Caco-2 (cell line): ENCODE measurements around the gene LMX1A. TPM values are rescaled to one million over a fixed set of nuclear protein-coding genes. Genes with fewer than 3 reads are reported as not detected.

Experiments
- BruUV-seq: library from RNA; stranded (reverse); fragments of 400-500 nt; replicated peaks from 2 replicates; lab custom pipeline; 2021; lab: Mats Ljungman, UMichigan
- CTCF ChIA-PET: fragments of 300-600 bp; sonication (Branson Sonifier 250); formaldehyde crosslinking; loops from one replicate; lab custom pipeline; 2022; ENCODE audit warnings: antibody characterized with exemption; lab: Charles Lee
- POLR2A ChIA-PET: fragments of 300-600 bp; sonication (Branson Sonifier 250); formaldehyde crosslinking; loops from one replicate; lab custom pipeline; 2022; ENCODE audit warnings: antibody characterized with exemption; lab: Charles Lee
- DNase-seq, 2 experiments: peaks; one replicate each; pipeline versions ENCODE4 v3.0.0 to v3.0.0-alpha.2; 2020 to 2022
- H3K27me3 ChIP-seq: replicated peaks from 2 replicates; pipeline ENCODE4 v1.6.0; 2011; ENCODE audit warnings: low read length; ENCODE audit not compliant: control insufficient read depth, insufficient read depth
- H3K36me3 ChIP-seq: 2 replicates; pipeline ENCODE4 v1.5.1; 2011; ENCODE audit warnings: low read length; ENCODE audit not compliant: control insufficient read depth, insufficient read depth
- H3K4me1 ChIP-seq: fragments of 250-450 bp; sonication (Bioruptor Pico); 2 replicates; pipeline ENCODE4 v1.5.1; 2020; ENCODE audit warnings: mild to moderate bottlenecking
- H3K4me3 ChIP-seq: 2 replicates; pipeline ENCODE4 v1.5.1; 2011; ENCODE audit warnings: low read depth, mild to moderate bottlenecking, control low read depth, low read length
- H3K9me3 ChIP-seq: fragments of 250-450 bp; sonication (Bioruptor Pico); 2 replicates; pipeline ENCODE4 v1.5.1; 2020; ENCODE audit warnings: mild to moderate bottlenecking, moderate library complexity
- H3K27ac Mint-ChIP-seq: one replicate; pipeline ENCODE4 v1.8.0; 2022; ENCODE audit warnings: mixed read lengths; ENCODE audit not compliant: unreplicated experiment
- H3K27me3 Mint-ChIP-seq: one replicate; pipeline ENCODE4 v1.8.0; 2022; ENCODE audit warnings: mixed read lengths; ENCODE audit not compliant: insufficient read depth, unreplicated experiment
- H3K36me3 Mint-ChIP-seq: one replicate; pipeline ENCODE4 v1.8.0; 2022; ENCODE audit warnings: mild to moderate bottlenecking, mixed read lengths; ENCODE audit not compliant: insufficient read depth, unreplicated experiment
- H3K4me1 Mint-ChIP-seq: one replicate; pipeline ENCODE4 v1.8.0; 2022; ENCODE audit warnings: low read depth, mixed read lengths; ENCODE audit not compliant: unreplicated experiment
- H3K4me3 Mint-ChIP-seq: one replicate; pipeline ENCODE4 v1.8.0; 2022; ENCODE audit warnings: mild to moderate bottlenecking, moderate library complexity, mixed read lengths; ENCODE audit not compliant: unreplicated experiment
- H3K9me3 Mint-ChIP-seq: one replicate; pipeline ENCODE4 v1.8.0; 2022; ENCODE audit warnings: mixed read lengths; ENCODE audit not compliant: unreplicated experiment
- CTCF ChIP-seq, 2 experiments: fragments of 200-600 bp in 1 of 2; IDR thresholded peaks; 1 replicate in 1 of 2; 2 replicates in 1 of 2; pipeline versions ENCODE4 v1.5.1 to v1.8.0; 2011 to 2022; ENCODE audit warnings: antibody characterized with exemption in 1 of 2, control low read depth in 1 of 2, inconsistent platforms in 1 of 2, low read depth in 1 of 2, low read length in 1 of 2, mild to moderate bottlenecking in 1 of 2, moderate library complexity in 1 of 2; ENCODE audit not compliant: insufficient read depth in 1 of 2, severe bottlenecking in 1 of 2, unreplicated experiment in 1 of 2
- intact Hi-C: fragments of 100-400 bp; cut with micrococcal nuclease; formaldehyde crosslinking; loops from one replicate; pipeline ENCODE4 v1.10.0; 2022; ENCODE audit not compliant: unreplicated experiment
- total RNA-seq: library from RNA; stranded (reverse); gene quantifications from 2 replicates; pipeline ENCODE4 v1.2.3, GENCODE V29; 2022

The LMX1A gene
- total RNA-seq, 1 experiment from 2014 or later: not detected

GRCh38 chr1:165281207-165281901 lies 75.2 kb downstream of the LMX1A start:
- H3K4me1 ChIP-seq: no peaks in the 10 kb centered on the region
- ChIA-PET CTCF (no interaction called here), POLR2A (no interaction called here)
- no peaks in the 10 kb centered on the region for H3K36me3 ChIP-seq
- H3K9me3 Mint-ChIP-seq: no peaks in the 10 kb centered on the region
- H3K36me3 Mint-ChIP-seq: no peaks in the 10 kb centered on the region
- TF ChIP-seq CTCF (IDR thresholded peaks at IDR 0.05; ENCODE audit: insufficient read depth in 1 of 2, low read depth in 1 of 2, low read length in 1 of 2, severe bottlenecking in 1 of 2, unreplicated experiment in 1 of 2): no peak
- H3K4me3 Mint-ChIP-seq: no peak overlapping the region
- no peaks in the 10 kb centered on the region for H3K9me3 ChIP-seq
- no TSS peak for BruUV-seq
- H3K27me3 ChIP-seq: no peaks in the 10 kb centered on the region; the same call in 1 of the 2 replicates
- intact Hi-C loops: no loop called here
- no peak overlapping the region for H3K4me3 ChIP-seq
- H3K4me1 Mint-ChIP-seq: no peaks in the 10 kb centered on the region
- no peak for DNase-seq
- no peak overlapping the region for H3K27ac Mint-ChIP-seq
- peaks cover 3% of the 10 kb centered on the region for H3K27me3 Mint-ChIP-seq

DNA sequence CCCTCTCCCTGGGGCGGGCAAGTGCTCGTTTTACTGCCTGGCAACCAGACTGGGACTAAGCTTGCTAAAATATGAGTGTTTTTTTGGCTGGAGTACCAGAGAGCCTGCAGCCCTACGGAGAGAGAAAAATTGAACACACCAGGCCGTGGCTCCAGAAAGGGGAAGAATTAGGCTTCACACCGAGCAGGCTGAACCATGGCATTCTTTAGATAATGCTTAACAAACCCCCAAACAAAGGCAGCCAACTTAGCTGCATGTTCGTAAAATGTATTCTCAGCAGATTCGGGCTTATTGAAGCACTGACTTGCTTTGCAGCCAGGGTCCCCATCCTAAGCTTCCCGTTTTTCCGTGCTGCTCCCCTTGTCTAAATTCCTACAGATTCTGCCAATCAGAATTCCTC lies 76.6 kb downstream of the LMX1A start:
- no TSS peak for BruUV-seq
- CTCF ChIA-PET: no interaction called here
- POLR2A ChIA-PET: no interaction called here

GRCh38 chr1:165276314-165276713 lies 80.2 kb downstream of the LMX1A start:
- no peaks in the 10 kb centered on the region for H3K4me1 ChIP-seq
- Mint-ChIP-seq H3K27me3 (peaks cover 6% of the 10 kb centered on the region), H3K4me1 (no peaks in the 10 kb centered on the region), H3K4me3 (no peak overlapping the region), H3K36me3 (no peaks in the 10 kb centered on the region), H3K27ac (no peak overlapping the region), H3K9me3 (no peaks in the 10 kb centered on the region)
- H3K4me3 ChIP-seq: no peak overlapping the region
- intact Hi-C loops: no loop called here
- no peak for DNase-seq
- no peaks in the 10 kb centered on the region; the same call in 1 of the 2 replicates for H3K27me3 ChIP-seq
- no peaks in the 10 kb centered on the region for H3K9me3 ChIP-seq
- POLR2A ChIA-PET: no interaction called here
- BruUV-seq: no TSS peak
- CTCF ChIA-PET: no interaction called here
- TF ChIP-seq CTCF (IDR thresholded peaks at IDR 0.05; ENCODE audit: insufficient read depth in 1 of 2, low read depth in 1 of 2, low read length in 1 of 2, severe bottlenecking in 1 of 2, unreplicated experiment in 1 of 2): no peak
- no peaks in the 10 kb centered on the region for H3K36me3 ChIP-seq

More for the DNA sequence above, 76.6 kb downstream of the LMX1A start:
- Mint-ChIP-seq H3K27me3 (peaks cover 3% of the 10 kb centered on the region), H3K36me3 (no peaks in the 10 kb centered on the region), H3K4me3 (no peak overlapping the region), H3K27ac (no peak overlapping the region), H3K9me3 (no peaks in the 10 kb centered on the region), H3K4me1 (no peaks in the 10 kb centered on the region)
- Histone ChIP-seq H3K27me3 (no peaks in the 10 kb centered on the region; the same call in 1 of the 2 replicates), H3K9me3 (no peaks in the 10 kb centered on the region), H3K4me1 (no peaks in the 10 kb centered on the region), H3K36me3 (no peaks in the 10 kb centered on the region), H3K4me3 (no peak overlapping the region)
- no peak for DNase-seq
- TF ChIP-seq CTCF (IDR thresholded peaks at IDR 0.05; ENCODE audit: insufficient read depth in 1 of 2, low read depth in 1 of 2, low read length in 1 of 2, severe bottlenecking in 1 of 2, unreplicated experiment in 1 of 2): no peak
- intact Hi-C loops: no loop called here
